ENCODE measurements around the gene GH2. TPM values are rescaled to one million over a fixed set of nuclear protein-coding genes. Genes with fewer than 3 reads are reported as not detected.
"Not testable (repeated sequence)": the region's sequence is repeated elsewhere in the genome, so short reads cannot be mapped to it uniquely, and the experiment has no call there.

Gene GH2
- total and polyA plus RNA-seq, 4 donors = not detected

- not testable (repeated sequence) for H3K27me3 ChIP-seq (ENCODE audit: control insufficient read depth in 4 of 4, insufficient read depth in 4 of 4, low read length in 3 of 4); DNase-seq (ENCODE audit: low spot score); H3K36me3 ChIP-seq (ENCODE audit: control insufficient read depth in 4 of 4, insufficient read depth in 3 of 4, low read depth in 1 of 4, low read length in 3 of 4); H3K9me3 ChIP-seq (ENCODE audit: control insufficient read depth in 4 of 4, low read length in 3 of 4)
- WGBS = 8% methylated on average over 19 of the region's 19 CpGs
- Histone ChIP-seq H3K9ac (ENCODE audit: low read depth in 1 of 2, low read length in 2 of 2) (peak overlapping the region; percentile 56 to 77), H3K4me3 (ENCODE audit: low read depth in 1 of 3, low read length in 3 of 3) (peak overlapping the region; percentile 57 to 80 (median 74)), H3K27ac (ENCODE audit: low read depth in 1 of 2, low read length in 2 of 2) (peak overlapping the region; percentile 84 to 86), H3K4me1 (ENCODE audit: control insufficient read depth in 4 of 4, insufficient read depth in 4 of 4, low read length in 3 of 4) (peaks cover 18 to 36% (median 33%) of the 10 kb centered on the region in 4 donors)
- TF ChIP-seq NR2F2 (IDR thresholded peaks at IDR 0.05) = peak; percentile 75
Observed at GRCh38 chr17:63843387-63843888, 38.3 kb downstream of the GH2 start.

GRCh38 chr17:63842540-63843386 is 39.0 kb downstream of the GH2 start, which contains the start of gene SMARCD2:
TSS of gene SMARCD2 (minus strand) at chr17:63842685. CDS start at chr17:63842674, 11 bp downstream.
- H3K27me3 ChIP-seq (ENCODE audit: control insufficient read depth in 4 of 4, insufficient read depth in 4 of 4, low read length in 3 of 4) = no peaks in the 10 kb centered on the region
- whole genome bisulfite sequencing = under 1% methylated on average over 92 of the region's 92 CpGs
- no peaks in the 10 kb centered on the region for H3K36me3 ChIP-seq (ENCODE audit: control insufficient read depth in 4 of 4, insufficient read depth in 3 of 4, low read depth in 1 of 4, low read length in 3 of 4)
- TF ChIP-seq HNF4G (IDR thresholded peaks at IDR 0.05) (peak; percentile 10), REST (IDR thresholded peaks at IDR 0.05) (peak; percentile 81), RAD21 (IDR thresholded peaks at IDR 0.05) (peak; percentile 17 to 23), NR2F2 (IDR thresholded peaks at IDR 0.05) (peak; percentile 99), SP1 (IDR thresholded peaks at IDR 0.05) (peak; percentile 93), JUND (IDR thresholded peaks at IDR 0.05) (peak in 1 of 2 donors; percentile 41), GABPA (IDR thresholded peaks at IDR 0.05 in 1 of 2, conservative IDR thresholded peaks at IDR 0.05 in 1 of 2) (peak; percentile 78 to 91), ZBTB33 (IDR thresholded peaks at IDR 0.05) (peak; percentile 98), FOXA1 (IDR thresholded peaks at IDR 0.05) (peak; percentile 60), CTCF (IDR thresholded peaks at IDR 0.05; ENCODE audit: low read depth, low read length, missing input control) (no peak), HNF4A (conservative IDR thresholded peaks at IDR 0.05) (peak; percentile 28 to 35), EGR1 (IDR thresholded peaks at IDR 0.05; ENCODE audit: low read depth in 2 of 2) (peak; percentile 40 to 50), MAX (IDR thresholded peaks at IDR 0.05) (peak; percentile 65), RXRA (IDR thresholded peaks at IDR 0.05) (peak; percentile 84 to 90), YY1 (IDR thresholded peaks at IDR 0.05) (peak; percentile 94), TAF1 (conservative IDR thresholded peaks at IDR 0.05) (peak; percentile 68), ATF3 (IDR thresholded peaks at IDR 0.05) (peak; percentile 56), FOXA2 (IDR thresholded peaks at IDR 0.05) (no peak)
- peaks cover 24 to 43% (median 40%) of the 10 kb centered on the region in 4 donors for H3K4me1 ChIP-seq (ENCODE audit: control insufficient read depth in 4 of 4, insufficient read depth in 4 of 4, low read length in 3 of 4)
- peak within 1 kb of the TSS; percentile 77 to 85 for H3K9ac ChIP-seq (ENCODE audit: low read depth in 1 of 2, low read length in 2 of 2)
- peak; percentile 99 for DNase-seq (ENCODE audit: low spot score)
- H3K27ac ChIP-seq (ENCODE audit: low read depth in 1 of 2, low read length in 2 of 2) = peak within 1 kb of the TSS; percentile 84 to 86
- no peaks in the 10 kb centered on the region for H3K9me3 ChIP-seq (ENCODE audit: control insufficient read depth in 4 of 4, low read length in 3 of 4)
- peak within 1 kb of the TSS; percentile 67 to 80 (median 74) for H3K4me3 ChIP-seq (ENCODE audit: low read depth in 1 of 3, low read length in 3 of 3)

All from liver (tissue), 9 donors.